AG04450 (cell line): ENCODE results near the gene FANK1. TPM values are rescaled to one million over a fixed set of nuclear protein-coding genes. Genes with fewer than 3 reads are reported as not detected.

Experiments used
- CTCF ChIA-PET: fragments of 300-600, 350-600 bp; formaldehyde crosslinking; extraction: SDS; loops from one replicate; lab custom pipeline; 2022; ENCODE audit warnings: antibody characterized with exemption, inconsistent platforms; lab: Charles Lee
- POLR2A ChIA-PET: fragments of 350-600 bp; formaldehyde crosslinking; extraction: SDS; loops from one replicate; lab custom pipeline; 2021; ENCODE audit warnings: antibody characterized with exemption, inconsistent platforms; lab: Yijun Ruan, JAX
- DNase-seq: peaks from one replicate; pipeline ENCODE4 v3.0.0-alpha.2; 2011; ENCODE audit warnings: low read depth, low spot score
- H3K27ac ChIP-seq: one replicate; pipeline ENCODE4 v1.5.1; 2012; ENCODE audit warnings: low read depth, low read length, control low read depth
- H3K27me3 ChIP-seq: one replicate; pipeline ENCODE4 v1.6.0; 2012; ENCODE audit warnings: low read length; ENCODE audit not compliant: control insufficient read depth, insufficient read depth
- H3K4me3 ChIP-seq: 2 replicates; pipeline ENCODE4 v1.5.1; 2011; ENCODE audit warnings: mild to moderate bottlenecking, low read depth, low read length, control low read depth
- H3K9me3 ChIP-seq: 2 replicates; pipeline ENCODE4 v1.5.1; 2012; ENCODE audit warnings: low read length; ENCODE audit not compliant: control insufficient read depth, insufficient read depth
- polyA plus RNA-seq: library from polyadenylated mRNA; depleted of rRNA; stranded (reverse); fragments of >200 nt; gene quantifications from 2 replicates; pipeline ENCODE4 v1.2.3, GENCODE V29; 2011
- TF ChIP-seq, protein P1 (sequence below): IDR thresholded peaks from 2 replicates; pipeline ENCODE4 v1.5.1; 2011; ENCODE audit warnings: low read depth, low read length, control low read depth, inconsistent platforms

The FANK1 gene
- polyA plus RNA-seq, 1 experiment = 4.0 TPM

DNA sequence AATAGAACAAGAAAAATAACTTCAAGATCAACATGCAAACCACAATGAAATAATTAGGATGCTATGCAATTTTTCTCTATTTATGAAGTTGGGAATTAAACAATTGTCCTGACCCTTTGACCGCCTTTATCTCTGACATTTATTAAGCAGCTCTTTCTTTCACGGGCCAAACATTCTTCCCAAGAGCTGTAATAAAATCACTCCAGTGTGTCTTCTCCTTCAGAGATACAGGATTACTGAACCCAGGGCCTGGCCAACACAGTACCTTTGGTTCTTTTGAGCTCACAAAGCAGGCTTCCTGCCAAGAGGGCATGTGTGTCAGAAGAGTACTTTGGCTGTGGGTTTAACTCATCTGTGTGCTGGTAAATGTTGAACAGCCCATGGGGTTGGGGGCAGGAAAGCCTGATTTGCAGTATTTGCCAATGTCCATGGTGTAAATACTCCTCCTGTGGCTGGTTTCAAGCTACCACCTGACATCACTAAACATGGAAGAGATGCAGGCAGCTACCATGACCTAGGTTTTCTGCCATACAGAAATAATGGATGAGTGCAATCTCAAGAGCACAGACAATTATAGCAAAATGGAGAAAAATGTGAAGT is 121.7 kb downstream of the FANK1 start:
- Histone ChIP-seq H3K4me3 (no peak overlapping the region), H3K27me3 (peaks cover 13% of the 10 kb centered on the region), H3K27ac (no peak overlapping the region), H3K9me3 (peaks cover 12% of the 10 kb centered on the region)
- DNase-seq = peak; percentile 13
- POLR2A ChIA-PET = no interaction called here
- CTCF ChIA-PET = interaction anchor here (1.3 kb wide), 1 partner anchor 486 kb away, joined by 3 read pairs; no protein-coding TSS in a partner anchor
- TF ChIP-seq, protein P1, sequence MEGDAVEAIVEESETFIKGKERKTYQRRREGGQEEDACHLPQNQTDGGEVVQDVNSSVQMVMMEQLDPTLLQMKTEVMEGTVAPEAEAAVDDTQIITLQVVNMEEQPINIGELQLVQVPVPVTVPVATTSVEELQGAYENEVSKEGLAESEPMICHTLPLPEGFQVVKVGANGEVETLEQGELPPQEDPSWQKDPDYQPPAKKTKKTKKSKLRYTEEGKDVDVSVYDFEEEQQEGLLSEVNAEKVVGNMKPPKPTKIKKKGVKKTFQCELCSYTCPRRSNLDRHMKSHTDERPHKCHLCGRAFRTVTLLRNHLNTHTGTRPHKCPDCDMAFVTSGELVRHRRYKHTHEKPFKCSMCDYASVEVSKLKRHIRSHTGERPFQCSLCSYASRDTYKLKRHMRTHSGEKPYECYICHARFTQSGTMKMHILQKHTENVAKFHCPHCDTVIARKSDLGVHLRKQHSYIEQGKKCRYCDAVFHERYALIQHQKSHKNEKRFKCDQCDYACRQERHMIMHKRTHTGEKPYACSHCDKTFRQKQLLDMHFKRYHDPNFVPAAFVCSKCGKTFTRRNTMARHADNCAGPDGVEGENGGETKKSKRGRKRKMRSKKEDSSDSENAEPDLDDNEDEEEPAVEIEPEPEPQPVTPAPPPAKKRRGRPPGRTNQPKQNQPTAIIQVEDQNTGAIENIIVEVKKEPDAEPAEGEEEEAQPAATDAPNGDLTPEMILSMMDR = no peak

- POLR2A ChIA-PET = no interaction called here
- H3K27ac ChIP-seq = no peak overlapping the region
- CTCF ChIA-PET = interaction anchor here (1.4 kb wide), 1 partner anchor 87 kb away, joined by 5 read pairs; no protein-coding TSS in a partner anchor
- peaks cover 9% of the 10 kb centered on the region for H3K9me3 ChIP-seq
- peaks cover 7% of the 10 kb centered on the region for H3K27me3 ChIP-seq
- H3K4me3 ChIP-seq = no peak overlapping the region
- no peak for DNase-seq
- TF ChIP-seq, protein P1 = no peak
Measured at GRCh38 chr10:126021833-126022500, 125.6 kb downstream of the FANK1 start.

- CTCF ChIA-PET = no interaction called here
- POLR2A ChIA-PET = no interaction called here
Measured at GRCh38 chr10:126022841-126023240, 126.5 kb downstream of the FANK1 start.

GRCh38 chr10:126027692-126028091 is 131.3 kb downstream of the FANK1 start:
- TF ChIP-seq, protein P1 = no peak
- no peak overlapping the region for H3K27ac ChIP-seq
- H3K4me3 ChIP-seq = no peak overlapping the region
- H3K9me3 ChIP-seq = no peaks in the 10 kb centered on the region
- CTCF ChIA-PET = interaction anchor here (0.8 kb wide), 1 partner anchor 24 kb away, joined by 3 read pairs; no protein-coding TSS in a partner anchor
- DNase-seq = no peak
- H3K27me3 ChIP-seq = no peaks in the 10 kb centered on the region
- POLR2A ChIA-PET = no interaction called here

More at GRCh38 chr10:126022841-126023240, 126.5 kb downstream of the FANK1 start:
- H3K9me3 ChIP-seq = peaks cover 9% of the 10 kb centered on the region
- H3K4me3 ChIP-seq = no peak overlapping the region
- no peak for DNase-seq
- no peak overlapping the region for H3K27ac ChIP-seq
- H3K27me3 ChIP-seq = peaks cover 7% of the 10 kb centered on the region
- TF ChIP-seq, protein P1 = no peak

- Histone ChIP-seq H3K4me3 (no peak overlapping the region), H3K27ac (no peak overlapping the region), H3K27me3 (no peaks in the 10 kb centered on the region), H3K9me3 (peaks cover 4% of the 10 kb centered on the region; the same call in 1 of the 2 replicates)
- DNase-seq = no peak
- ChIA-PET CTCF (no interaction called here), POLR2A (no interaction called here)
- TF ChIP-seq, protein P1 = no peak
Measured at GRCh38 chr10:126029999-126030398, 133.6 kb downstream of the FANK1 start.
